ENCODE data around the gene SMIM27.
"Not testable (repeated sequence)": the region's sequence is repeated elsewhere in the genome, so short reads cannot be mapped to it uniquely, and the experiment has no call there.

SMIM27 gene

DNA sequence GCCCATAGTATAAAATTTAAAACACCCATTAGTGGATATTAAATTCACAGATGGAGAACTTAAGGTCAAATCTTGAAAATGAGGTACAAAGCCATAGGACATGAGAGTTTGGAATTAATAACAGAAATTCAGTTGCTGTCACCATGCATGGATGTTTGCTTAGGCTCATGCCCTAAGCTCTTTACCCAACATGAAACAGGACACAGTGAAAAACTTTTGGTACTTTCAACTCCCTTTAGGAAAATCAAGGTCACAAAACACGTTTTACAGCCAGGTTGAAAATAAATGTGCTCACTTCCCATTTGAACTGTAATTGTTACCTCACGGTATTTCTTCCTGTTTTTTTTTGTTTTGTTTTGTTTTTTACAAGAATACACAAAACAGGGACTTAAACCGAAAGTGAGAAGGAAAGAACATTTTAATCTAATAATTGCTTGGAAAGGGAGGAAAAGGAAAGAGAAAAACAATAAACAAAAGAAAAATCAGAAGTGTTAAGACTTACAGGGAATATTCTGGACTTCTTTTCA, 6.3 kb downstream of the SMIM27 start:
- DNase-seq, result no peak

DNA sequence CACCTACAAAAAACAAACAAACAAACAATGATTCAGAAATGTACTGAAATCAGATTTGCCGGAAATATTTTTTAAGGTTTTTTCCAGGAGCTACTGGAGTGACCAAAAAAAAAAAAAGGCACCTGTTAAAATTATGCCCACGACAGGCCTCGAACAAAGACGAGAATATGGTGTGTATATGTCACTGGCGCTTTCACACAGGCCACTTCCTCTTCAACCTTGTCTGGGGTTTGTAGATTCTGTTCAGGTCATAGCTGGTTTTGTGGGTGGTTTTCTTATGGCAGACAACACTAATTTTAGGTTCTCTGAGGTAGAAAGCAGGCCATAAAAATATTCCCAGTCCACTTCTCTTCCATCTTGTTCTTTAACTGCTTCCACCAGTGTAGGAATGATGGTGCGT, 13.8 kb downstream of the SMIM27 start:
- DNase-seq, result no peak

DNA sequence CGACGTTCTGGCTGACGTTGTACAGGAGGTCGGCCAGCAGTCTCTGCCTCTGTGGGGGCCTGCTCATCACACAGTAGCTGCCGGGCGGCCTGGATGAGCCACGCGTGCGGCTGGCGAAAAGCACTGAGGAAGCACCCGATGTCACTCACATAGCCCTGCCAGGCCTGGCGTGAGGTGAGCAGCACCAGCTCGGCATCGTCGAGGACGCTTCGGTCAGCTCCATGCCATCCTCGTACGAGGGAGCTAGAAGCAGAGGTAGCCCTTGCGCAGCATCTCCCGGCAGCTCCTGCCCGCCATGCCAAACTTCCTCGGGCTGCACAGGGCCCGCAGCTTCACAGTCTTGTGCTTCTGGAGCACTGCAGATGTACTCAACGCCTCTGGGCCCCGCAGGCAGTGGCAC, 14.6 kb downstream of the SMIM27 start:
- no peak for DNase-seq

DNA sequence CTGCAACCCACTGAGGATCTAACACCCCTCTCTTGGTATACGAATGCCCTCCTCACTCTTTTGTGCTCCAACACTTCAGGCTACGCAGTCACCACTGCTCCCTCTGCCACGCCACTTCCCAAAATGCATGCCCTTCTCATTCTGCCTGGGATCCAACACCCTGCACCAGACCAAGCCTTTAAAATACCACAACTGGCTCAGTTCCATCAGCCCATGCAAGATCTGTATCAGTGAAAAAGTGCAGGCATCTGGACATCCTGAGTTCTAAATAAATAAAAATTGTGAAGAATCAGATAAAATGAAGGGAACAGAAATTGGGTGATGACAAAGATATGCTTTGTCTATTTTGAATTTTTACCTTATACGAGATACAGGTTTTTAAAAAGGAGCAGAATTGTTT, 18.1 kb downstream of the SMIM27 start:
- DNase-seq, result no peak

- DNase-seq, result no peak
Observed at GRCh38 chr9:32571969-32572899, 20.1 kb downstream of the SMIM27 start.

GRCh38 chr9:32572900-32573523, 20.9 kb downstream of the SMIM27 start, which contains the start of gene NDUFB6:
TSS of gene NDUFB6 (minus strand) at chr9:32573159. CDS start at chr9:32573060, 99 bp downstream.
- DNase-seq, result peak; percentile 37

DNA sequence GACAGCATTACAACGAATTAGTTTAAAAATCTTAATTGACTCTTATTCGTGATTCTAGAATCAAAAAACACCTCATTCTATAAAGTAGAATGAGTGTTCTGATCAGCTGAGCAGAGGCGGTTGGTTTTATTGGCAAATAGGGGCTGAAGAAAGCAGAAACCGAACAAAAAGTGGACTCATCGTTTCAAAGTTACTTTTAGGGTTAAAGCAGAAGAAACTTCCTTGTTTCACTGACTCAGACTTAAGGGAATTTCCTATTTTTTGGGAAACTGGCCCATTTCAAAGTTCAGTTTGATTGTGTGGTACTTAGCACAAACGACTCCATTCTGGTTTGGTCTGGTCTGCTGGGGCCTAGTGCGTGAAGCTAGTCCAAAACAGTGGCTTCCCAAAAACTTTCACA, 21.7 kb downstream of the SMIM27 start:
- no peak for DNase-seq

DNA sequence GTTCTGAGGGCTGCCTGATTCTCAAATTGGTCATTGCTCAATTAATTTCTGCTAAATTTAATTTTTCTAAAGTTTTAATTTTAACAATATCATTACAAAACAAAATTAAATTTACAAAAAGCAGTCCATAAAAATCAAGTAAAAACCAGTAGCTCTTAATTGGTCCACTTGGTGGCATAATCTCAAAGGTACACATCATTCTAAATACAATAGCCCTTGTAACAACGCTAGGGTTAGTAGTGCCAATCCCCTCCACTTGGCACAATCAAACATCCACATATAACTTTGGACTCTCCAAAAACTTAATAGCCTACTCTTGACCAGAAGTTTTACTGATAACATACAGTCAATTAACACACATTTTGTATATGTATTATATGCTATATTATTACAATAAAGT, 22.7 kb downstream of the SMIM27 start:
- no peak for DNase-seq

DNA sequence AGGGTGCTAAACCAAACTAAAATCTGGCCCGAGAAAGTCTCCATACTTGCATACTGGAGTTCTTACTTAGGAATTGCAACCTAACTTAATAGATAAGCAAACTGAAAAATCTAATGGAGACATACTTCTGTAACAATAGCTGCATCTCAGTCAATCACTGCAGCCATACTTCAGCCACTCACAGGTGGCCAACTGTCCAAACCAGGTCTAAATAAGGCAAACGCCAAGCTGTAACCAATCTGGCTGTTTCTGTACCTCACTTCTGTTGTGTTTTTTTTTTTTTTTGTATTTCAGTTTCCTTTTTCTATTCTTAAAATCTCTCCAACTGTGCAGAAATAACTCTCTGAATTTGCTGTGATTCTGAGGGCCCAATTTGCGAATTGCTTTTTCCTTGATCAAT, 25.2 kb downstream of the SMIM27 start:
- no peak for DNase-seq

DNA sequence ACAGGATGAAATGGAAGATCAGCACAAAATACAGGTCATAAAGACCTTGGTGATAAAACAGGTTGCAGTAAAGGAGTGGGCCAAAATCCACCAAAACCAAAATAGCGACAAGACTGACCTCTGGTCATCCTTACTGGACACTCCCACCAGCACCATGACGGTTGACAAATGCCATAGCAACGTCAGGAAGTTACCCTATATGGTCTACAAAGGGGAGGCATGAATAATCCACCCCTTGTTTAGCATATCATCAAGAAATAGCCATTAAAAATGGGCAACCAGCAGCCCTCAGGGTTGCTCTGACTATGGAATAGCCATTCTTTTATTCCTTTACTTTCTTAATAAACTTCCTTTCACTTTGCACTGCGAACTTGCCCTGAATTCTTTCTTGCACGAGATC, 26.8 kb downstream of the SMIM27 start:
- no peak for DNase-seq

- peak; percentile 9 for DNase-seq
Observed at GRCh38 chr9:32579706-32580331, 27.7 kb downstream of the SMIM27 start.

DNA sequence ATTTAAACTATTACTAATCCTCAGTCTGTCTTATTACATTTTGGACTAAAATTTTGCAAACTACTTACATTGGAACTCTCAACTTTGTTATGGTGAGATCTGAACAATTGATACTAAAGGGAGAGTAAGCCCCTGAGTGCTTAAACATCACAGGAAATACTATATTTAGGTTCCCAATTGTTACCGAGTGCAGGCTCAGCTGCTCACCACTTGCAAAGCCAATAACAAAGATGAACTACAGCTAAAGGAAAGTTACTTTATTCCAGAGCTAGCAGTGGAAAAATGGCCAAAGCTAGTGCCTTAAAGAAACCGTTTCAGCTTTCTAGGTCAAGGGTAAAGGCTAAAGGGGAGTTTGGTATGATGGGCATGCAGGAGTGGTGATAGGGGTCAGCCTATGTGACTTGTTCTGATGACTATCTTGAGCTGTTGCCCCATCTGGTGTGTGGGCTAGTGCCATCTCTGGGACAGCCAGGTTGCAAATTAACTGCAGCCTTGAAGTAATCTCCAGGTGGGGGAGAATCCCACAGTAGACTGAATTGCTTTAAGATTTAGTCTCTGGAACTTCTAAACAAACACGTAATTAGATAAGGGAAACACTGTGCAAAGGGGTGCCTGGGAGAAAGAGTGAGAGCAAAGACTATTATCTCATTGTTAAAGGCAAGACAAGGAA, 28.6 kb downstream of the SMIM27 start:
- no peak for DNase-seq

DNA sequence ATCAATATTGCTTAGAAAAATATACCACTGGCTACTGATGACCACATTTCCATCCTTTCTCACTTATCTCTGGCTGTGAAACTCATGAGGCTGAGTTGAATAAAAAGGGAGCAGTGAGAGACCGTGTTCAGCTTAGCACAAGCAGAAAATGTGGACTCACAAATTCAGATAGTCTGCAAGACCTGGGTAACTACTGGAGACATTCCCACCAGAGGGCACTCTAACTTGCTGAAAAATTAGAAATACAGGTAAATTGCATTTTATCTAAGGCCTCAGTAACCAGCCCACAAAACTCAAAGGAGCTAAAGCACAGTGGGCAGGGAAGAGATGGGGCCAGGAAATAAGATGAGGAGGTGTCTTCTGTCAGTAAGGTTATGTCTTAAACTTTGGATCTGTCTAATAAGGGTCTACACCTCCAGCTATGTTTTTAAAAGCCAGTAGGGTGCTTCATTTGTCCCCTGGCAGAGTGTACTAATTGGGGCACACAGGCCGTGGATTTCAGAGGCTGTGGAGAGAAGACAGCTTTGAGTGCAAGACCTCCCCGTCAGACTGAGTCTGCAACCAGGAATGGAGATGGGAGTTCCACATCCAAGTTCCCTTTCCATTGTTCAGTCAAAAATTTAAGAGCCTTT, 29.5 kb downstream of the SMIM27 start:
- no peak for DNase-seq

- no peak for DNase-seq
Observed at GRCh38 chr9:32584784-32585183, 32.7 kb downstream of the SMIM27 start.

DNA sequence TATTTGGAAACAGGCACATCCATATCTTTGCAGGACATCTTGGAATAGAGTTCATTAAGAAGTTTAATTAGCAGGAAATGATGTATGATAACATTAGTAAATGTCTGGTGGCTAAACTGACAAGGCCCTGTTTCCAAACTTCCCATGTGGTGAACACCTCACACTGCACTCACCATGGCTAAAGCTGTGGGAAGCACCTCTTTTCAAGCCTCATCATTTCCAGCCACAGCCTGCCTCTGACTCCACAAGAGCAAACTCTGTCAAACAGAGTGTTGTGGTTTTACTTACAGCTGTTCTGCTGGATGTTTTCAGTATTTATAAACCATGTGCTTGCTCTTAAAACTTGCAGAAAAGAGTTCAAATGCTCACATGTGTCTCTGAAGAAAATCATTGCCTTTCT, 35.8 kb downstream of the SMIM27 start:
- DNase-seq, result no peak

DNA sequence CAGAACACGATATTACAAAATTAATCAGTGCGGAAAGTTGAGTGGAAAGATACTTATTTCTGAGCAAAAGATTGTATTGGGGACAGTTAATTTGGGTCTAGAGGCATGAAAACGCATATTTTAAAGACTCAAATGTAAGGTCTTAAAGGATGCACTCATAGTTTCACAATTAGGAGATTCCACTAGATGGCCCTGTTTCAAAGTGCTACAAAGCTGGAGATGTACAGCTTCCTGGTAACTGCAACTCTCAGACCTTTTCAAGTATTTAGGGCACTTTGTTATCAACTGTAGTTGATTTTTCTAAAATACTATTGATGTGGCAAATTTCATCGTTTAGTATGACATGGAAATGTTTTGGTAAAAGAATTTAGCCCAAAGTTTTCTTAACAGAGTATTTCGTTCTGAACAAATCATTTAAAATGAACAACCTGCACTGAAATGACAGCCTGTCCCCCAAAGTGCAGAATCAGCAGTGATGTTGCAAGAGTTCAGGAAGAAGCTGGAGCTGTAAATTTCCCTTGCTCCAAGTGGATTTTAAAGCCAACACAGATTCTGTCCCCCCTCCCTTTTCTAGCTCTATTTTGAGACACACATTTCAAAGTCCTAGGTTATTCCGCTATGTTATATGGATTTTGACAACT, 37.1 kb downstream of the SMIM27 start:
- DNase-seq, result no peak

- DNase-seq, result no peak
Observed at GRCh38 chr9:32590476-32590875, 38.3 kb downstream of the SMIM27 start.

- DNase-seq, result no peak
Observed at GRCh38 chr9:32590898-32591297, 38.8 kb downstream of the SMIM27 start.

DNA sequence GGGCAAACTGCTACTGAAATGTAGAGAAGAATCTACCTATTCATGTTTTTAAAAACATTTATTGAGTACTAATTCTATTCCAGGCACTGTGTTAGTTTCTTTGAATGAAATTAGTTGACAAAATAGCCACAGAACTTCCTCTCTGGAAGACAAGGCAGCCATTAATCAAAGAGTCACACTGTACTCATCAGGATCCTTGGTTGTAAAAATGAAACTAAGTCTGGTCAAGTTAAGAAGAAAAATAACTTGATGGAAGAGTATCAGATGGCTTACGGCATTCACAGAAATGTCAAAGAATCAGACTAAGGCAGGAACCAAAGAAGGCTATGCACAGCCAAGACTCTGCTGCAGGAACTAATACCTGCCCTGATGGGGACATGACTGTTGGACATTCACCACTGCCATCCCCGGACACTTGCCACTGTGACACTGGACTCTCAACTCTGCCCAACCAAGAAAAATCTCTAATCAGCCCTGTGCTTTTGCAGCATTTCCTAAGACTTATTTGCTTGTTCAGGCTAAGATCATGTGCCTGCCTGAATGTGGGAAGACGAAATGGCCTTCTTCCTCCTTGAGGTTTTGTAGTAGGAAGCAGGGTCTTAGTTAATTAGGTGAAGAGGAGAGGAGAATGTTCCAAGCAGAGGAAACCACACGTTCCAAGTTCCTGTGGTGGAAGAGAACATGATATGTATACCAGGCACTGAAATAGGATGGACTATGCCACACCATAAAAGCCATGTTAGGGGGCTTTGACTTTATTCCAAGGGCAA, 44.2 kb downstream of the SMIM27 start:
- DNase-seq, result no peak

DNA sequence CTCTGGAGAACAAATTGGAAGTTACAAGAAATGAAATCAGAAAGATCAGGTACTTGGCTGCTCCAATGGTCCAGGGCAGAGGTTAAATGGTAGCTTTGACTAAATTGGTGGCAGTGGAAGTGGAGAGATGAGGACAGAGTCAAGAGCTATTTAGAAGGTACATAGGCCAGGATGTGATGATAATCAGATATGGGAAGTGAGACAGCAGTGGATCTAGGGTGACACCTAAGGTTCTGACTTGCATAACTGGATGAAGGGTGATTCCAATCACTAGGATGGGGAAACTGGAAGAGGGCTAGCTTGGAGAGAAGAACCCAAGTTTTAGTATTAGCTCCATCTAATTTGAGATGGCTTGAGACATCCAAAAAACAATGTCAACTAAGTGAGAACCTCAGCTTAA, 44.8 kb downstream of the SMIM27 start:
- DNase-seq, result no peak

DNA sequence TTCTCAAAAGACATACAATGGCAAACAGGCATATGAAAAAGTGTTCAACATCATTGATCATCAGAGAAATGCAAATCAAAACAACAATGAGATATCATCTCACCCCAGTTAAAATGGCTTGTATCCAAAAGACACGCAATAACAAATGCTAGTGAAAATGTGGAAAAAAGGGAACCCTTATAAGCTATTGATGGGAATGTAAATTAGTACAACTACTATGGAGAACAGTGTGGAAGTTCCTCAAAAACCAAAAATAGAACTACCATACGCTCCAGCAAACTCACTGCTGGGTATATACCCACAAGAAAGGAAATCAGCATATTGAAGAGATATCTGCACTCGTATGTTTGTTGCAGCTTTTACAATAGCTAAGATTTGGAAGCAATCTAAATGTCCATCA, 46.9 kb downstream of the SMIM27 start:
- DNase-seq, result not testable (repeated sequence)
